NCI-H187 (cell line): ENCODE measurements around the gene YAE1.
"Not testable (repeated sequence)": the region's sequence is repeated elsewhere in the genome, so short reads cannot be mapped to it uniquely, and the experiment has no call there.

ENCODE experiments used
- DNase-seq, 2 experiments: peaks; one replicate each; lab custom pipeline; 2025; lab: John Stamatoyannopoulos, UW

Gene YAE1, protein sequence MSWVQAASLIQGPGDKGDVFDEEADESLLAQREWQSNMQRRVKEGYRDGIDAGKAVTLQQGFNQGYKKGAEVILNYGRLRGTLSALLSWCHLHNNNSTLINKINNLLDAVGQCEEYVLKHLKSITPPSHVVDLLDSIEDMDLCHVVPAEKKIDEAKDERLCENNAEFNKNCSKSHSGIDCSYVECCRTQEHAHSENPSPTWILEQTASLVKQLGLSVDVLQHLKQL

DNA sequence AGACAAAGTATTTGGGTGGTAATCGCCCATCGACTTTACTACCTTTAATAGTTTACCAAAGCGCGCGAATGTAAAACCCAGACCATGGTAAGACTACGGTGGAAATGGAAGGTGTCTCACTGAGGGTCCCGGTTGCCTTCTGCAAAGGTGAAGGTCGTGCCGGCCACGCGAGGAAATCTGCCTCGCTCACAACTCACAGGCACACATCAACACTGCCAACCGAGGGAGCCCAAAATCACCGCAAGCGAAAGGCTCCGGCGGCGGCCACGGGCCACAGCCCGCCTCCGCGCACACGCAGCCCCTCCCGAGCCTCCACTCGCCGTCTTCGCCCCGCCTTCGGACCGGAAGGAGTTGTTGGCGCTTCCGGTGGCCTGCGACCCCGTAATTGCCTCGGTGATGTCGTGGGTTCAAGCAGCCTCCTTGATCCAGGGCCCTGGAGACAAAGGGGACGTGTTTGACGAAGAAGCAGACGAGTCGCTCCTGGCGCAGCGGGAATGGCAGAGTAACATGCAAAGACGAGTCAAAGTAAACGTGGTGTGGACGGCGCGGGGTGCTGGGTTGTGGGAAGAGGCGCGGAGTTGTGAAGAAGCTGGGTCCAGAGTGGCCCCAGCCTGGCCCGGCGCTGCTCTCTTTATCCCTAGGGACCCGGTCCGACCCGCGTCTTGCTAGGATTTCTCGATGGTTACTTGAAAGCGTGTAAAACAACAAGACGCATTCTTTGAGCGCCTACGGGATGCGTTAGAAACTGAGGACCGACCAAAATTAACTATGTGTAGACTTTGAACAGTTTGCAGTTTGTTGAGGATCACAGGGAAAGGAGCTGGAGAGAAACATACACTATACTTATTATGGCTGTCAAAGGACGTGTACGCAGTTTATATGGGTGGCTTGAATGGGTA lies at the start of gene YAE1:
Gene YAE1 (plus strand): TSS at position 382 of the 899 bp plus-strand sequence. CDS start 15 bp downstream, at position 397.
- peak; percentile 68 for DNase-seq

GRCh38 chr7:39516498-39516897 lies 49.7 kb upstream of the YAE1 start:
- no peak for DNase-seq

DNA sequence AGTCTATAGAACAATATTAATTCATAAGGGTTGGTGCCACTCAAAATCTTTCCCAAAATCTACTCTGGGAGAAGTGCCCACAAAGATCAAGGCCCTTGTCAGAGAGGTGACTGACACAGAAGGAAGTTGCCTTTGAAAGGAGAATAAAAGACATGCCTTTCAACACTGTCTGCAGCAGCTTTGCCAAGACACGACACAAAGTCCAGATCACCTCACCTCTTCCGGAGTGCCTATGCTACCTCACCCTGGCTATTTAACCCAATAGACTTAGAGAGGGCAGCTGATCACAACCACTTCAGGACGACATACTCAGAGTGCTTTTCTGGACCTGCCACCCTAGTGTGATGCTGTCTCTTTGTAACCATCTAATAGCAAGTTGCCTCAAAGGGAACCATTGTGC lies 49.0 kb upstream of the YAE1 start:
- DNase-seq: no peak

GRCh38 chr7:39525926-39526325 lies 40.3 kb upstream of the YAE1 start:
- DNase-seq: no peak

- no peak for DNase-seq
Measured at GRCh38 chr7:39526666-39527065, 39.5 kb upstream of the YAE1 start.

DNA sequence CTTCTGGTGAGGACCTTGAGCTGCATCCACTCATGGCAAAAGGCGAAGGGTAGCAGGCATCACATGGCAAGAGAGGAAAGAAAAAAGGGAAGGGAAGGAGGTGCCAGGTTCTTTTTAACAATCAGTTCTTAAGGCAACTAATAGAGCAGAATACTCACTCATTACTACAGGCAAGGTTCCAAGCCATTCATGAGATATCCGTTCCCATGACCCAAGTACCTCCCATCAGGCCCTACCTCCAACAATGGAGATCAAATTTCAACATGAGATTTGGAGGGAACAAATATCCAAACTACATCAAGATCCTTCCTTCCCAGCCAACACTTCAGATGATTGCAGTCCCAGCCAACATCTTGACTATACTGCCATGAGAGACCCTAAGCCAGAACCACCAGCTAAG lies 38.9 kb upstream of the YAE1 start:
- DNase-seq: no peak

DNA sequence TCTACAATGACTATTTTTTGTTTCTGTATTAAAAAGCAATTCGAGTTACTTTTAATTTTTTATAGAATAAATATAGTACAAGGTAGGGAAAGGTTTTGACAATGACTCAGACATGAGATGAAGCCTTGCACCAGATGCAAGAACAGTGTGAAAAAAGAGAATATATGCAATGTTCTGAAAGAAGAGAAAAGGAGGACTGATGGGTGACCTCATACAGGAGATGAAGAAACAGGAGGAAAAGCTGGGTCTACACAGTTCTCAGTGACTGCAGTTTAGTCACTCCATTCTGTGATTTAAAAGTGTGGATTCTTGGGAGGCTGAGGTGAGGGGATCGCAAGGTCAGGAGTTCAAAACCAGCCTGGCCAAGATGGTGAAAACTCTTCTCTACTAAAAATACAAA lies 38.3 kb upstream of the YAE1 start:
- no peak for DNase-seq

DNA sequence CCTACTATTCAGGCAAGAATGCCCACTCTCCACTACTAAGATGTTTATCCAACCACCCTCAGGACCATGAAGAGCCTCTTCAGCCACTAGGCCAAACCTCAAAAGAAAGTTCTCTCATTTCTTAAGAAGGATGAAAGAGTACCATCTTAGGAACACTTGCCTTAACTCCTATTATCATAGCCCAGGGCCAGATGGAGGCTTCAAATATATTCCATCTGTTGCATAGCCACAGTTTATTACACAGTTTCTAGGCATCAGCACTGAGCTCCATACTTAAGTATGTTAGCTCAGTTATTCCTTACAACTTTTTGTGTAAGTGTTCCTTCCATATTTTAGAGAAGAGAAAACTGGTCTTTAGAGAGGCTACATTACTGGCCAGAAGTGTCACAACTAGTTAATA lies 37.4 kb upstream of the YAE1 start:
- no peak for DNase-seq

DNA sequence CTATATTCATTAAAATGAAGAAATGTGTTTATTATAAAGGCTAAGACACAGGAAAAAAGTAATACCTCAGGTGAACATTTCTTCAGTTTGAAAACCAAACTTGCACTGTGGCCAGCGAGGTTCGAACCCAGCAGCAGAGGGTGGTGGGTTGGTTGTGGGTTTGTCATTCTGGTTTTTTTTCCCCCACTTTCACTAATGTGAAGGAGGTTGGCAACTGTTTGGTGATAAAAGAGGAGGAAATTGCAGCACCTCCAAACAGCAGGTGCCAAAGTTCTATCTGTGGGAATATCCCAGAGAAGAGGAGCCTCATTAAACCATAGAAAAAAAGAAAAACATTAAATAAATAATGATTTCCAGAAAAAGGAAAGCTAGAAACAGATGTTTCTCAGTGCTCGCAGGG lies 36.6 kb upstream of the YAE1 start:
- DNase-seq: no peak

GRCh38 chr7:39530971-39531370 lies 35.2 kb upstream of the YAE1 start:
- no peak for DNase-seq

DNA sequence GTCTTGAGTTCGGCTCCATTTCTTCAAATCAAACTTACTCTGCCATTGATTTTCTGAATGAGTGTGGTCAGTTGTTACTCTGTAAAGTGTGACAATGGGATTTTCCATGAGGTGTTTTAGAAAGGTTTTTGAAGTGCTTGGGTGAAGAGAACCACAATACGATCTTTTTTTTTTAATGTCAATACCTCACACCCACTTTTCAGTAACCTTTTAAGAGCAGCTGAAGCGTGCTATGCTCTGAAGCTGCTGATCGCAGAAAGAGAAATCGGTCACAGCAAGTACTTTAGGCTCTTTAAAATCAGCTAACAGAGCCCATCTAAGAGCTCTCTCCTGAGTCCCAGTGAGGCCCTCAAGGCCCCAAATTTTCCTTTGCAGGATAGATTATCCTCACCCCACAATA lies 34.4 kb upstream of the YAE1 start:
- DNase-seq: peak; percentile 62 to 78

GRCh38 chr7:39532832-39533231 lies 33.4 kb upstream of the YAE1 start:
- DNase-seq: no peak

DNA sequence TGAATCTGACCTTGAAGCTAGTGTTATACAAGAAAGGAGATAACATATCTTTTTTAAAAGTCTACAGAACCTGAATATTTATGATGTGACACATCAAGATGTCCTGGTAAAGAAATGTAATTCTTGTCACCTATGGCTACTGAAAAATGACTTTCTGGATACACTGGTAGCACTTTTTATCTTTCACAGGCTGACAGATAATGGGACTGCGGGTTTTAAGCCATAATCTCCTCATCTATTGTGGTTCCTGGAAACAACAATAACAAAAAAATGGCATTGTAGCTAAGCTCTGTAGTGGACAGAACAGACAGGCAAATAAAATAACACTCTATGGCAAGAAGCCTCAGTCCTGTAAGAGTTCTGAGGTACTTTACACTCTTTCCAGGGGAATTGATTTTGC lies 31.6 kb upstream of the YAE1 start:
- no peak for DNase-seq

DNA sequence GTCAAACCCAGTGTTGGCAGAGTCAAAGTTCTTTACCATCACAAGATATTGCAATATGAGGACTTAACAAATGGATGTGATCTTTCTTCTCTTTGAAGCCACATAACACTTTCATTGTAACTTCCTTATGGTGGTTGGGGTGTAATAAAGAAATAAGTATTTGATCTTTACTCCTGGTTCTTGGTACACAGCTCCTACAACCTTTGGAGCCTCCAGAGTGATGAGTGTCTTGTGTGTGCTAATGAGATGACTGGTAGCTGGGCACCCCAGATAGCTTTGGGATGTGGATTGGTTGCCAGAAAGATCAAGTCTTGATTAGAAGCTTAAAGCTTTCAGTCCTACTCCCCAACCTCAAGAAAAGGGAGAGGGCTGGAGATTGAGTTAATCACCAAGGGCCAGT lies 31.1 kb upstream of the YAE1 start:
- DNase-seq: no peak

DNA sequence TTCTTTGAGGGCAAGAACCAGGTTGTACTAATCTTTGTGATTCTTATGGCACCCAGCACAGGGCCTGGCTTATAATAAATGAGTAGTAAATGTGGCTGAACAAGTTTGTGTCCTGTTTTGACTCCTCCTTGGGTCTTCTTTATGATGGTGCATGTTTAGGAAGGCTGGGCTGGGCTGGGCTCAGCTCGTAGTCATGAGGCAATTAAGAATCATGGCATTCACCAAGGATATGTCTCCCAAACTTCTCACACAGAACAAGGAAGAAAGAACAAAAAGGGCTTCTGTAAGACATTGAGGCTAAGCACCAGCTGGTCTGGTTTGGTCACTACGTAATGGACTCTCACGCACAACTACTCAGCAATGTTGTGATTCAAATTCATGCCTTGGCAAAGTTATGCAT lies 30.5 kb upstream of the YAE1 start:
- DNase-seq: no peak

GRCh38 chr7:39536951-39537350 lies 29.3 kb upstream of the YAE1 start:
- no peak for DNase-seq

DNA sequence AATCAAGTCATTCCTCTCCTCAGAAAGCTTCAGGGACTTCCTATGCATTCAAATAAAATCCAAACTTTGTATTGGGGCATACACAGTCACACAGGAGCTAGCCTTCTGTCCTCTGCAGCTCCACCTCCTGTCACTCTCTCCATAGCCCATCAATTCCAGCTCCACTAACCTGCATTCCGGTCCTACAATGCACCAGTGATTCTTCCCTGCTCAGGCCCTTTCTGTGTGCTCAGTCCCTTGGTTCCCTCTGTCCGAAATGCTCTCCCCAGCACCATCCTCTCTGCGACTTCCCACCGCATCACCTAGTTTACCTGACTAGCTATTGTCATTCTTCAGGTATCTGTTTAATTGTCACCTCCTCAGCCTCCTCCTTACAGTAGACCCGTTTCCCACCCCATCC lies 26.4 kb upstream of the YAE1 start:
- DNase-seq: no peak

DNA sequence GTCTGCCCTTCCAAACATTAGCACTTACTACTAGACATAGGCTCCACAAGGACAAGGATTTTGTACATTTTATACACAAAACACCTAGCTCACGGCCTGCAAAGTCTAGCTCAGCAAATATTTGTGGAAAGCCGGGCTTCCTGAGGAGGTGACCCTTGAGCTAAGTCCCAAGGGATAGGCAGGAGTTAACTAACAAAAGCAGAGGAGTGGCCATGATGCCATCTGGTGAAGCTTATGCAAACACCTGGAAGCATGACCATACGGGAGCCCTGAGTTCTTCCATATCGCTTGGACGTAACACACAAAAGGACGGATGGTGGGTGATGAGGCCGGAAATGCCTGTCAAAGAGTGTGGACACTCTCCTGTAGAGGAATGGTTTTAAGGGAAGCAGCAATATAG lies 25.9 kb upstream of the YAE1 start:
- DNase-seq: peak in 1 of 2 experiments; percentile 54

DNA sequence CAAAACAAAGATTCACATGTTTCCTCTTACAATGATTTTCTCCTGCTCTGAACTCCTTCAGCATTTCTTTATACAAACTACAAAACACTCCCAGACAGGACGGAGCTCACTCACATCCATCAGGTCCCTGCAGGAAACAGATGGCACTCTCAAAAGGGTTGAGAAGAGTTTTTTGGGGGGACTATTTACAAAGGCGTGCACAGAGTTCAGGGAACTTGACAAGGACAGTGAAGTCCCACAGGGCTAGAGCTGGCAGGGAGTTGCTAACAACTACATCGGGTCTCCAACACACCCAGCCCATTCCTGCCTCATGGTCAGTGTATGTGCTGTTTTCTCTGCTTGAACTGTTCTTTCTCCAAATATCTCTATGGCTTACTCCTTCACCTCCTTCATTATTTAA lies 24.7 kb upstream of the YAE1 start:
- DNase-seq: no peak

DNA sequence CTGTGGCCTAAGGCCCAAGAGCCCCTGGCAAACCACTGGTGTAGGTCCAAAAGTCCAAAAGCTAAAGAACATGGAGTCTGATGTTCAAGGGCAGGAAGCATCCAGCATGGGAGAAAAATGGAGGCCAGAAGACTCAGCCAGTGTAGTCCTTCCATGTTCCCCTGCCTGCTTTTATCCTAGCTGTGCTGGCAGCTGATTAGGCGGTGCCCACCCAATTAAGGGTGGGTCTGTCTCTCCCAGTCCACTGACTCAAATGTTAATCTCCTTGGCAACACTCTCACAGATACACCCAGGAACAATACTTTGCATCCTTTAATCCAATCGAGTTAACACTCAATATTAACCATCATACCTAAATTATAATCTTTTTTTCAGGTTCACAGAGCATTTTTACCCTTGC lies 21.4 kb upstream of the YAE1 start:
- not testable (repeated sequence) for DNase-seq

- DNase-seq: no peak
Measured at GRCh38 chr7:39547336-39547735, 18.9 kb upstream of the YAE1 start.

DNA sequence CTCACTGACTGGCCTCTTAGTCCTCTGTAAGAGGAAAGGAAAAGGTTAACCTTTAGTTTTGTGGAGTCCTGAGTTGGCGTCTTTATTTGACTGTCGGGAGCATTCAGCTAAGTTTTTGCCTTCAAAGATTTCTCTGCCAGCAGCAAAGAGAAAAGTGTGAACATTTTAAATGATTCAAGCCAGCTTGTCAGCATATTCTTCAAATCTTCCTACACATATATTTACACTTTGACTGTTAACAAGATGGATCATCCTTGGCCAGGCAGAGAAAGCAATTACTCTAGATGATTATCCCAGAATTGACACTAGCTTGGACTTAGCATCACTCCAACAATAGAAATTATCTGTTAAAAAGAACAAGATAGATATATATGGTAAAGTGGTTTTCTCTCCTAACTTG lies 15.8 kb upstream of the YAE1 start:
- DNase-seq: no peak

DNA sequence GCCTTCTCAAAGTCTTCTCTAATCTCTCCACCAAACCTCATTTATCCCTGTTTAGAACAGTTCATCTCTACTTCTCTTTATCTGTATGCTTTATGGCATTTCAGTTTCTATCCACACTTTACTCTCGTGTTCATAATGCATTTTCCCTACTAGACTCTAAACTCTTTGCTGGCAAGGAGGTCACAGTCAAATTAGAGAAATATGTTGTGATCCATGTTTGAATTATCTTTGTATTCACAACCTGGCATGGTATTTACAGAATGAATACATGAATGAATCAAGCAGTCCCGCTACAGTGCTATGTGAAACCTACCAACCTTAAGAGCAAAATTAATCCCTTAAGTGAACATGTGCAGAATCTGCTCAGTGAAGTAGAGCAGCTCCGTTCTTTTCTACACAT lies 12.8 kb upstream of the YAE1 start:
- DNase-seq: no peak
